Gastrocnemius medialis (tissue), 4 donors: ENCODE results near the gene BAZ2B. TPM values are rescaled to one million over a fixed set of nuclear protein-coding genes. Genes with fewer than 3 reads are reported as not detected.
"Not testable (repeated sequence)": the region's sequence is repeated elsewhere in the genome, so short reads cannot be mapped to it uniquely, and the experiment has no call there.

Source experiments
- ATAC-seq, 2 donors: fragments of 150-250 bp; one replicate each; pipeline ENCODE4 v1.9.1; 2016
- DNase-seq, 2 donors: peaks; one replicate each; pipeline ENCODE4 v3.0.0-alpha.2; 2019
- H3K27ac ChIP-seq, 4 donors: fragments of 200-600 bp; sonication (generic); 1 replicate in 1 of 4; 2 replicates in 3 of 4; pipeline ENCODE4 v1.5.1; 2016 to 2018; ENCODE audit warnings: mild to moderate bottlenecking in 2 of 4, moderate library complexity in 1 of 4
- H3K27me3 ChIP-seq, 3 donors: fragments of 200-600 bp; sonication (generic) in 2 of 3; 1 replicate in 1 of 3; 2 replicates in 2 of 3; pipeline versions ENCODE4 v1.5.1 to v1.6.0; 2016 to 2019; ENCODE audit warnings: mild to moderate bottlenecking in 1 of 3, moderate library complexity in 1 of 3
- H3K36me3 ChIP-seq, 2 donors: fragments of 200-600 bp; sonication (generic) in 1 of 2; one replicate each; pipeline ENCODE4 v1.5.1; 2017 to 2018
- H3K4me1 ChIP-seq, 2 donors: fragments of 200-600 bp; sonication (generic) in 1 of 2; one replicate each; pipeline ENCODE4 v1.5.1; 2016 to 2017; ENCODE audit warnings: mild to moderate bottlenecking in 2 of 2
- H3K4me3 ChIP-seq, 4 donors: fragments of 200-600 bp; sonication (generic) in 3 of 4; 1 replicate in 1 of 4; 2 replicates in 3 of 4; pipeline ENCODE4 v1.5.1; 2016 to 2019; ENCODE audit warnings: mild to moderate bottlenecking in 2 of 4
- H3K9me3 ChIP-seq, 3 donors: fragments of 200-600 bp; sonication (generic) in 2 of 3; 1 replicate in 1 of 3; 2 replicates in 2 of 3; pipeline ENCODE4 v1.5.1; 2016 to 2019
- POLR2A ChIP-seq, 2 donors: fragments of 450-650 bp; IDR thresholded peaks; one replicate each; pipeline ENCODE4 v1.6.1; 2017; ENCODE audit warnings: antibody characterized with exemption in 2 of 2, mild to moderate bottlenecking in 2 of 2, moderate library complexity in 2 of 2
- in situ Hi-C, 4 donors: fragments of 200-750 bp; cut with MboI; loops; one replicate each; pipeline versions ENCODE4 v1.15.0 to v1.8.0; 2017; ENCODE audit warnings: low sequenced_read_pairs in 4 of 4
- intact Hi-C: fragments of 100-400 bp; cut with DNase I; formaldehyde crosslinking; loops from one replicate; pipeline ENCODE4 v1.15.1; 2023; ENCODE audit warnings: low total_unique reads
- total RNA-seq, 4 donors: library from RNA; depleted of rRNA; stranded (reverse); fragments of >200 nt; gene quantifications; one replicate each; pipeline versions ENCODE4 v1.1.0 to v1.2.3, GENCODE V29; 2016
- TF ChIP-seq, protein P1 (sequence below), 5 experiments: fragments of 450-650 bp in 3 of 5; fragments of 200-600 bp in 2 of 5; sonication (generic) in 2 of 5; IDR thresholded peaks in 4 of 5; conservative IDR thresholded peaks in 1 of 5; 1 replicate in 4 of 5; 2 replicates in 1 of 5; pipeline ENCODE4 v1.5.1; 2016 to 2019; ENCODE audit warnings: antibody characterized with exemption in 5 of 5, mild to moderate bottlenecking in 3 of 5, moderate library complexity in 3 of 5

Gene BAZ2B
- total RNA-seq, 4 donors from 2014 or later, result 27.6 to 57.2 (median 52.3) TPM

DNA sequence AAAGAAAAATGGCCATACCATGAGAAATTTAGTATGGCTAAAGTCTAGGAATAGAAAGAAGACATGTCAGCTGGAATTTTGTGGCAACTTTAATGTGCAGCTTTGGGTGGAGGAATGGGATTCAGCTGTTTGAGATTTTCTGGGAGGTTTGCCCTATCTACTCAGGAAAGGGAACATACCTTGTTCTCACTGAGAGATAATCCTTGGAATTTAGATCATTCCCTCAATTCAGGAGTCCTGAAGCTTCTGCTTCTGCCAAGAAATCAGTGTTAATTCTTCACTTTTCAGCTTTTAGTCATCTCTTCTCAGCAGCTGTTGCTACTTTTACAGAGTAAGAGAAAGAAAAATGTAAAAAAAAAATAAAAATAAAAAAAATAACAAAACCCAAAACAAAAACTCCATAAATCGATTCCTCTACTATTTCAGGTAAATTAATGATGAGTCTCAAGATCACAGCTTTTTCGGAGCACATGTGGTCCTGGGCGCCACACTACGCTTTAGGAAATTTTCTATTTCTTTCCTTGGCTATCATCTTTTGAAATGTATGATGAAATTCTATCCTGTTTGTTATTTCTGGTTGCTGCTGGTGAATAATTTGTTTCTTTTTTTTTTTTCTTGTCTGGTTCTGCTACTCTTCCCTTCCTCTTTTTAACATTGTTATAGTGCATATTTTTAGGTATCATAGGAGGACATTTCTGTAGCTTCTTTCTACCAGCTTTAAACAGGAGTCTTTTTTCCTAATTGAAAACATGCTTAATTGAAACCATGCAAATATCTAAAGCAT lies 18.9 kb upstream of the BAZ2B start:
- Histone ChIP-seq H3K4me3 (no peak overlapping the region), H3K4me1 (no peaks in the 10 kb centered on the region), H3K27ac (no peak overlapping the region), H3K9me3 (no peaks in the 10 kb centered on the region), H3K36me3 (no peaks in the 10 kb centered on the region), H3K27me3 (no peaks in the 10 kb centered on the region)
- intact Hi-C loops (no loop called here), in situ Hi-C loops (no loop called here)
- no peak for ATAC-seq
- DNase-seq, result no peak
- no peak for TF ChIP-seq POLR2A (IDR thresholded peaks at IDR 0.05)
- TF ChIP-seq, protein P1, sequence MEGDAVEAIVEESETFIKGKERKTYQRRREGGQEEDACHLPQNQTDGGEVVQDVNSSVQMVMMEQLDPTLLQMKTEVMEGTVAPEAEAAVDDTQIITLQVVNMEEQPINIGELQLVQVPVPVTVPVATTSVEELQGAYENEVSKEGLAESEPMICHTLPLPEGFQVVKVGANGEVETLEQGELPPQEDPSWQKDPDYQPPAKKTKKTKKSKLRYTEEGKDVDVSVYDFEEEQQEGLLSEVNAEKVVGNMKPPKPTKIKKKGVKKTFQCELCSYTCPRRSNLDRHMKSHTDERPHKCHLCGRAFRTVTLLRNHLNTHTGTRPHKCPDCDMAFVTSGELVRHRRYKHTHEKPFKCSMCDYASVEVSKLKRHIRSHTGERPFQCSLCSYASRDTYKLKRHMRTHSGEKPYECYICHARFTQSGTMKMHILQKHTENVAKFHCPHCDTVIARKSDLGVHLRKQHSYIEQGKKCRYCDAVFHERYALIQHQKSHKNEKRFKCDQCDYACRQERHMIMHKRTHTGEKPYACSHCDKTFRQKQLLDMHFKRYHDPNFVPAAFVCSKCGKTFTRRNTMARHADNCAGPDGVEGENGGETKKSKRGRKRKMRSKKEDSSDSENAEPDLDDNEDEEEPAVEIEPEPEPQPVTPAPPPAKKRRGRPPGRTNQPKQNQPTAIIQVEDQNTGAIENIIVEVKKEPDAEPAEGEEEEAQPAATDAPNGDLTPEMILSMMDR (IDR thresholded peaks at IDR 0.05 in 4 of 5, conservative IDR thresholded peaks at IDR 0.05 in 1 of 5), result no peak

DNA sequence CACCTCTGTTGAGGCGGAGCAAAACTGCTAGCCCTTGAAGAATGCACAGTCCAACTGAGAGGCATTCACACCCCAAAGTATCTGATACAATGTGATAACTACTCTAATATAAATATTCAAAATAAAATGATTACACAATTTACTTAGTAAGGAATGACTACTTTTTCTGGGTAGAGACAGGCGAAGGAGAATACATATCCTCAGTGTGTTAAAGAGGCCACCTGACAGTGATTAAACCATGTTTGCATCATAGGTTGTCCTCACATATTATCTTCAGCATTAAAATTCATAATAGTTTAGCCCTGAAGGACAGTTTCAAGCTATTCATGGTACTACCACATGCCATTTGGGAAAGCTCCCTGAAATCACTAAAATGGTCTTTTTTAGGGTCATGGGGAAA lies 16.9 kb upstream of the BAZ2B start:
- Histone ChIP-seq H3K27me3 (no peaks in the 10 kb centered on the region), H3K4me1 (no peaks in the 10 kb centered on the region), H3K4me3 (no peak overlapping the region), H3K27ac (no peak overlapping the region), H3K9me3 (no peaks in the 10 kb centered on the region), H3K36me3 (no peaks in the 10 kb centered on the region)
- DNase-seq (no peak), ATAC-seq (no peak)
- TF ChIP-seq POLR2A (IDR thresholded peaks at IDR 0.05), result no peak
- TF ChIP-seq, protein P1 (IDR thresholded peaks at IDR 0.05 in 4 of 5, conservative IDR thresholded peaks at IDR 0.05 in 1 of 5), result no peak
- in situ Hi-C loops (no loop called here), intact Hi-C loops (no loop called here)

DNA sequence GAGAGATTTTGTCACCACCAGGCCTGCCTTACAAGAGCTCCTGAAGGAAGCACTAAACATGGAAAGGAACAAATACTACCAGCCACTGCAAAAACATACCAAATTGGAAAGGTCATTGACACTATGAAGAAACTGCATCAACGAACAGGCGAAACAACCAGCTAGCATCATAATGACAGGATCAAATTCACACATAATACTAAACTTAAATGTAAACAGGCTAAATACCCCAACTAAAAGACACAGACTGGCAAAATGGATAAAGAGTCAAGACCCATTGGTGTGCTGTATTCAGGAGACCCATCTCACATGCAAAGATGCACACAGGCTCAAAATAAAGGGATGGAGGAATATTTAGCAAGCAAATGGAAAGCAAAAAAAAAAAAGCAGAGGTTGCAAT lies 9.3 kb upstream of the BAZ2B start:
- in situ Hi-C loops, DNase-seq, intact Hi-C loops, H3K9me3 ChIP-seq, H3K27ac ChIP-seq, H3K4me3 ChIP-seq, H3K36me3 ChIP-seq, H3K27me3 ChIP-seq, H3K4me1 ChIP-seq, ATAC-seq: not testable (repeated sequence)

DNA sequence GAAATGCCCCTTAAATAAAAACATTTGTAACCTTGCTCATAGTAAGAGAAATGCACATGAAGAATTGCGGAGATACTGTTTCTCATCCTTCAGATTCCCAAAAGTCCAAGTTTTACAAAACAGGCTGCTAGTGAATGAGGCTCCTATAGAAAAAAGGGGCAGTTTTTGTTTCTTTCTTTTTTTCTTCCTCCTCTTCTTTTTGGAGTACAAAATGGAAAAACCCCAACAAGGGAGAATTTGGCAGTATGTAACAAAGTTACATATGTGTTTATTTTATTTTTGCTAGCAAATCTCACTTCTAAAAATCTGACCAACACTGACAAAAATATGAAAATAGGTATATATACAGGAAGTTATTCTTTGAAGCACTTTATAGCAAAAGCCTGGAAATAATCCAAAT lies 7.1 kb upstream of the BAZ2B start:
- no peak overlapping the region for H3K4me3 ChIP-seq
- DNase-seq (no peak), ATAC-seq (no peak)
- in situ Hi-C loops, result no loop called here
- no peaks in the 10 kb centered on the region for H3K9me3 ChIP-seq
- H3K27me3 ChIP-seq, result no peaks in the 10 kb centered on the region
- H3K36me3 ChIP-seq, result no peaks in the 10 kb centered on the region
- peaks cover 3 to 12% of the 10 kb centered on the region in 2 donors for H3K4me1 ChIP-seq
- no peak overlapping the region for H3K27ac ChIP-seq
- intact Hi-C loops, result no loop called here
- TF ChIP-seq, protein P1 (IDR thresholded peaks at IDR 0.05 in 4 of 5, conservative IDR thresholded peaks at IDR 0.05 in 1 of 5), result no peak
- no peak for TF ChIP-seq POLR2A (IDR thresholded peaks at IDR 0.05)

DNA sequence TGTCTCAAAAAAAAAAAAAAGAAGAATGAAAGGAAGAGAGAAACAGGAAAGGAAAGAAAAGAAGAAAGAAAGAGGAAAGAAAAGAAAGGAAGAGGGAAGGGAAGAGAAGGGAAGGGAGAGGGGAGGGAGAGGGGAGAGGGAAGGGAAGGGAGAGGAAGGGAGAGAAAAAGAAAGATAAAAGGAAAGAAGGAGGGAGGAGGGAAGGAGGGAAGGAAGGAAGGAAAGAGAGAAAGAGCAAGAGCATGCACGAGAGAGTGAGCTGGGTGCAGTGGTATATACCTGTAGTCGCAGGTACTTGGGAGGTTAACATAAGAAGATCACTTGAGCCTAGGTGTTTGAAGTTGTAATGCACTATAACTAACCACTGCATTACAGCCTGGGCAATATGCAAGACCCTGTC lies 6.6 kb upstream of the BAZ2B start:
- no peaks in the 10 kb centered on the region for H3K36me3 ChIP-seq
- in situ Hi-C loops (no loop called here), intact Hi-C loops (no loop called here)
- H3K4me3 ChIP-seq, result no peak overlapping the region
- no peak for DNase-seq
- H3K9me3 ChIP-seq, result no peaks in the 10 kb centered on the region
- H3K4me1 ChIP-seq, result peaks cover 7 to 16% of the 10 kb centered on the region in 2 donors
- ATAC-seq, result no peak
- H3K27me3 ChIP-seq, result no peaks in the 10 kb centered on the region
- H3K27ac ChIP-seq, result no peak overlapping the region
- TF ChIP-seq POLR2A (IDR thresholded peaks at IDR 0.05), result no peak
- TF ChIP-seq, protein P1 (IDR thresholded peaks at IDR 0.05 in 4 of 5, conservative IDR thresholded peaks at IDR 0.05 in 1 of 5), result no peak
